KMS-11 (cell line): ENCODE data around the gene P4HA2.

Experiments used
- H2AFZ ChIP-seq: fragments of 200-600 bp; sonication (generic); 2 replicates; pipeline ENCODE4 v1.6.1; 2016; ENCODE audit warnings: antibody characterized with exemption, mixed run types, low read depth
- H3K27ac ChIP-seq: fragments of 200-600 bp; sonication (generic); 2 replicates; pipeline ENCODE4 v1.6.1; 2016; ENCODE audit warnings: mild to moderate bottlenecking, mixed run types
- H3K27me3 ChIP-seq: fragments of 200-600 bp; sonication (generic); 2 replicates; pipeline ENCODE4 v1.6.1; 2017; ENCODE audit warnings: mild to moderate bottlenecking, low read depth, mixed run types, moderate library complexity; ENCODE audit not compliant: insufficient read depth
- H3K36me3 ChIP-seq: fragments of 200-600 bp; sonication (generic); 2 replicates; pipeline ENCODE4 v1.6.1; 2017; ENCODE audit warnings: mild to moderate bottlenecking, mixed run types; ENCODE audit not compliant: insufficient read depth
- H3K4me1 ChIP-seq: fragments of 200-600 bp; sonication (generic); 2 replicates; pipeline ENCODE4 v1.6.1; 2016; ENCODE audit warnings: mild to moderate bottlenecking, low read depth, mixed run types; ENCODE audit not compliant: poor library complexity, severe bottlenecking
- H3K4me2 ChIP-seq: fragments of 200-600 bp; sonication (generic); 2 replicates; pipeline ENCODE4 v1.7.0; 2016; ENCODE audit warnings: mild to moderate bottlenecking, mixed run types
- H3K4me3 ChIP-seq: fragments of 200-600 bp; sonication (generic); IDR thresholded peaks from 2 replicates; pipeline ENCODE4 v1.6.1; 2017; ENCODE audit warnings: low read depth, low read length, mixed read lengths; ENCODE audit not compliant: insufficient read depth
- H3K79me2 ChIP-seq: fragments of 200-600 bp; sonication (generic); 2 replicates; pipeline ENCODE4 v1.6.1; 2016; ENCODE audit warnings: low read depth, mixed run types; ENCODE audit not compliant: insufficient read depth
- H3K9ac ChIP-seq: fragments of 200-600 bp; sonication (generic); 2 replicates; pipeline ENCODE4 v1.6.1; 2016; ENCODE audit warnings: mild to moderate bottlenecking, mixed run types
- H4K20me1 ChIP-seq: fragments of 200-600 bp; sonication (generic); 2 replicates; pipeline ENCODE4 v1.6.1; 2016; ENCODE audit warnings: mild to moderate bottlenecking, mixed run types; ENCODE audit not compliant: insufficient read depth
- CTCF ChIP-seq: fragments of 200-600 bp; sonication (generic); conservative IDR thresholded peaks from 2 replicates; pipeline ENCODE4 v1.6.1; 2017; ENCODE audit warnings: low read depth, mild to moderate bottlenecking, antibody characterized with exemption, low read length, moderate library complexity, mixed read lengths

Gene P4HA2

GRCh38 chr5:132253452-132254320, 26.0 kb upstream of the P4HA2 start:
- H2AFZ ChIP-seq: no peak overlapping the region
- no peak overlapping the region for H3K4me3 ChIP-seq
- no peaks in the 10 kb centered on the region for H3K4me1 ChIP-seq
- no peak for TF ChIP-seq CTCF
- no peaks in the 10 kb centered on the region for H3K36me3 ChIP-seq
- H3K27me3 ChIP-seq: no peaks in the 10 kb centered on the region
- H3K27ac ChIP-seq: no peak overlapping the region
- no peaks in the 10 kb centered on the region for H3K79me2 ChIP-seq
- no peak overlapping the region for H3K9ac ChIP-seq
- no peak overlapping the region for H3K4me2 ChIP-seq
- no peaks in the 10 kb centered on the region for H4K20me1 ChIP-seq

GRCh38 chr5:132253008-132253441, 25.4 kb upstream of the P4HA2 start:
- no peaks in the 10 kb centered on the region for H3K79me2 ChIP-seq
- H3K27ac ChIP-seq: no peak overlapping the region
- no peaks in the 10 kb centered on the region for H3K27me3 ChIP-seq
- H4K20me1 ChIP-seq: no peaks in the 10 kb centered on the region
- no peak overlapping the region for H3K4me3 ChIP-seq
- TF ChIP-seq CTCF: no peak
- H3K4me1 ChIP-seq: no peaks in the 10 kb centered on the region
- H3K4me2 ChIP-seq: no peak overlapping the region
- H2AFZ ChIP-seq: no peak overlapping the region
- H3K9ac ChIP-seq: no peak overlapping the region
- H3K36me3 ChIP-seq: no peaks in the 10 kb centered on the region

GRCh38 chr5:132251220-132251725, 23.6 kb upstream of the P4HA2 start:
- Histone ChIP-seq H3K4me3 (no peak overlapping the region), H3K36me3 (no peaks in the 10 kb centered on the region), H3K79me2 (no peaks in the 10 kb centered on the region), H3K9ac (no peak overlapping the region), H3K27ac (no peak overlapping the region), H4K20me1 (no peaks in the 10 kb centered on the region), H3K4me1 (no peaks in the 10 kb centered on the region), H2AFZ (no peak overlapping the region), H3K4me2 (no peak overlapping the region), H3K27me3 (no peaks in the 10 kb centered on the region)
- no peak for TF ChIP-seq CTCF

GRCh38 chr5:132250547-132250946, 22.9 kb upstream of the P4HA2 start:
- Histone ChIP-seq H3K27me3 (no peaks in the 10 kb centered on the region), H4K20me1 (no peaks in the 10 kb centered on the region), H3K27ac (no peak overlapping the region), H3K9ac (no peak overlapping the region), H3K79me2 (no peaks in the 10 kb centered on the region), H2AFZ (no peak overlapping the region), H3K4me2 (no peak overlapping the region), H3K4me3 (no peak overlapping the region), H3K36me3 (no peaks in the 10 kb centered on the region), H3K4me1 (no peaks in the 10 kb centered on the region)
- TF ChIP-seq CTCF: no peak
